Transverse colon (tissue), 4 donors: ENCODE data around the gene LGR6.

ENCODE experiments used
- EP300 ChIP-seq: sonication (generic); formaldehyde crosslinking; IDR thresholded peaks from one replicate; pipeline ENCODE4 v1.6.1; 2017; ENCODE audit warnings: antibody characterized with exemption, low read depth
- POLR2A ChIP-seq: fragments of 450-650 bp; IDR thresholded peaks from one replicate; pipeline ENCODE4 v1.6.1; 2016; ENCODE audit warnings: antibody characterized with exemption, mild to moderate bottlenecking, moderate library complexity
- POLR2AphosphoS5 ChIP-seq, 3 donors: sonication (generic); formaldehyde crosslinking; IDR thresholded peaks; one replicate each; pipeline ENCODE4 v1.6.1; 2016; ENCODE audit warnings: antibody characterized with exemption in 3 of 3
- TF ChIP-seq, protein P1 (sequence below), 5 experiments: fragments of 200-600 bp in 3 of 5; fragments of 450-650 bp in 2 of 5; sonication (generic) in 3 of 5; IDR thresholded peaks; 1 replicate in 2 of 5; 2 replicates in 3 of 5; pipeline ENCODE4 v1.5.1; 2016 to 2017; ENCODE audit warnings: antibody characterized with exemption in 5 of 5, inconsistent platforms in 3 of 5, mild to moderate bottlenecking in 2 of 5, moderate library complexity in 1 of 5

DNA sequence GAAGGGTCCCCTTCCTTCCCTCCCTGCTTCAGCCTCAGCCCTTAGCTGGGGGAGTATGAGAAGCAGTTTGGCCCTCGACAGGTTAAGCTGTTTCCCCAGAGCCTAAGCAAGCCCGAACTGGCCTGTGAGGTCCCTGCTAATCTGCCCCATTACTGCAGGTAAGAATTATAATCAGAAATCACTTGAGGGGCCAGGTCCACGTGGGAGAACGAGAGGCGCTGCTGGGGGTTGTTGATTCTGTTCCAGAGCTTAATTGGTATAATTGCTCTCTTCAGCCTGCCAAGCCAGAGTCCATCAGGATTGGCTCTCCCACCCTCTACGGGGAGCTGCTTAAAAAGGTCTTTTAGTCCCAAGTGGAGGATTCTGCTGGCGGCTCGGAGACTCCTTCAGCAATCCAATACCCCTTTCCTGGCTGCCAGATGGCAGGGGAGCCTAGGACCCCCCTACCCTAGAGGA is 77.3 kb downstream of the LGR6 start:
- no peak for TF ChIP-seq POLR2AphosphoS5 (IDR thresholded peaks at IDR 0.05)
- no peak for TF ChIP-seq EP300
- TF ChIP-seq, protein P1, sequence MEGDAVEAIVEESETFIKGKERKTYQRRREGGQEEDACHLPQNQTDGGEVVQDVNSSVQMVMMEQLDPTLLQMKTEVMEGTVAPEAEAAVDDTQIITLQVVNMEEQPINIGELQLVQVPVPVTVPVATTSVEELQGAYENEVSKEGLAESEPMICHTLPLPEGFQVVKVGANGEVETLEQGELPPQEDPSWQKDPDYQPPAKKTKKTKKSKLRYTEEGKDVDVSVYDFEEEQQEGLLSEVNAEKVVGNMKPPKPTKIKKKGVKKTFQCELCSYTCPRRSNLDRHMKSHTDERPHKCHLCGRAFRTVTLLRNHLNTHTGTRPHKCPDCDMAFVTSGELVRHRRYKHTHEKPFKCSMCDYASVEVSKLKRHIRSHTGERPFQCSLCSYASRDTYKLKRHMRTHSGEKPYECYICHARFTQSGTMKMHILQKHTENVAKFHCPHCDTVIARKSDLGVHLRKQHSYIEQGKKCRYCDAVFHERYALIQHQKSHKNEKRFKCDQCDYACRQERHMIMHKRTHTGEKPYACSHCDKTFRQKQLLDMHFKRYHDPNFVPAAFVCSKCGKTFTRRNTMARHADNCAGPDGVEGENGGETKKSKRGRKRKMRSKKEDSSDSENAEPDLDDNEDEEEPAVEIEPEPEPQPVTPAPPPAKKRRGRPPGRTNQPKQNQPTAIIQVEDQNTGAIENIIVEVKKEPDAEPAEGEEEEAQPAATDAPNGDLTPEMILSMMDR (IDR thresholded peaks at IDR 0.05), result no peak
- no peak for TF ChIP-seq POLR2A
